Pancreas (tissue), 10 donors: ENCODE measurements around the gene PARP8. TPM values are rescaled to one million over a fixed set of nuclear protein-coding genes. Genes with fewer than 3 reads are reported as not detected.
A peak's percentile ranks its signal among the peaks of the same experiment; 100 is the strongest.
"Not testable (repeated sequence)": the region's sequence is repeated elsewhere in the genome, so short reads cannot be mapped to it uniquely, and the experiment has no call there.

Source experiments
- ATAC-seq, 4 donors: fragments of 200-7000 bp; cut with Tn5 transposase; one replicate each; pipeline versions ENCODE4 v1.8.0 to v1.9.1; 2020; ENCODE audit warnings: mild to moderate bottlenecking in 4 of 4, moderate library complexity in 4 of 4
- DNase-seq, 6 donors: peaks; one replicate each; pipeline ENCODE4 v3.0.0-alpha.2; 2020
- FAIRE-seq: peaks from 2 replicates; lab custom pipeline; 2012; peaks lifted over from hg19 to GRCh38; lab: Jason Lieb, UNC
- H3K27ac ChIP-seq, 4 donors: fragments of 200-600 bp; sonication (generic); 1 replicate in 3 of 4; 2 replicates in 1 of 4; pipeline versions ENCODE4 v1.5.0 to v1.8.0; 2020
- H3K27me3 ChIP-seq, 4 donors: fragments of 200-600 bp; one replicate each; pipeline ENCODE4 v1.8.0; 2021
- H3K36me3 ChIP-seq, 3 donors: fragments of 200-600 bp; sonication (generic) in 1 of 3; one replicate each; pipeline versions ENCODE4 v1.5.0 to v1.8.0; 2020 to 2021
- H3K4me1 ChIP-seq, 3 donors: fragments of 200-600 bp; one replicate each; pipeline ENCODE4 v1.8.0; 2021
- H3K4me3 ChIP-seq, 4 donors: fragments of 200-600 bp; sonication (generic) in 2 of 4; one replicate each; pipeline versions ENCODE4 v1.5.0 to v1.8.0; 2020 to 2021
- H3K9me3 ChIP-seq, 4 donors: fragments of 200-600 bp; one replicate each; pipeline ENCODE4 v1.8.0; 2021
- WGBS, 2 donors: extraction: QIAGEN DNeasy Blood & Tissue Kit; methylation state at CpG; one replicate each; pipeline ENCODE4 v1.1.7; 2013; 5-methylcytosine and 5-hydroxymethylcytosine counted together
- intact Hi-C, 3 donors: fragments of 100-400 bp; cut with DNase I; formaldehyde crosslinking; loops; one replicate each; pipeline versions ENCODE4 v1.11.1 to v1.14.2; 2022
- polyA plus RNA-seq, 2 donors: library from polyadenylated mRNA; stranded (reverse); fragments of 200-250 nt; gene quantifications; one replicate each; pipeline ENCODE4 v1.2.3, GENCODE V29; 2013
- total RNA-seq, 6 donors: library from RNA; stranded (reverse); fragmentation: NEBNext Ultra II Directional in 4 of 6; extraction: Animal tissue kit (Norgen Biotek cat#: 25700) in 4 of 6; gene quantifications; one replicate each; pipeline versions ENCODE4 v1.2.1 to v1.2.4, GENCODE V29; 2021 to 2023
- TF ChIP-seq, protein P1 (sequence below), 4 donors: fragments of 200-600 bp; sonication (generic) in 3 of 4; IDR thresholded peaks; one replicate each; pipeline versions ENCODE4 v1.5.0 to v1.8.0; 2021; ENCODE audit warnings: antibody characterized with exemption in 4 of 4
- donor health status: healthy with polysubstance abuse.
- donor health status: DM: no; HTN: no; CAD: no; lungs with moderate emphysema.
- donor health status: DM: no; HTN: no; CAD: no.
- donor health status: control.
- donor health status: control.
- donor health status: Bipolar disorder and iron deficiency.
- donor health status: DM: yes; HTN: yes; CAD: no.
- donor health status: DM: no; HTN: no; CAD: no.
- donor health status: DM: no; HTN: no; CAD: no.
- donor health status: DM: yes; HTN: yes; CAD: no.

Gene PARP8, protein sequence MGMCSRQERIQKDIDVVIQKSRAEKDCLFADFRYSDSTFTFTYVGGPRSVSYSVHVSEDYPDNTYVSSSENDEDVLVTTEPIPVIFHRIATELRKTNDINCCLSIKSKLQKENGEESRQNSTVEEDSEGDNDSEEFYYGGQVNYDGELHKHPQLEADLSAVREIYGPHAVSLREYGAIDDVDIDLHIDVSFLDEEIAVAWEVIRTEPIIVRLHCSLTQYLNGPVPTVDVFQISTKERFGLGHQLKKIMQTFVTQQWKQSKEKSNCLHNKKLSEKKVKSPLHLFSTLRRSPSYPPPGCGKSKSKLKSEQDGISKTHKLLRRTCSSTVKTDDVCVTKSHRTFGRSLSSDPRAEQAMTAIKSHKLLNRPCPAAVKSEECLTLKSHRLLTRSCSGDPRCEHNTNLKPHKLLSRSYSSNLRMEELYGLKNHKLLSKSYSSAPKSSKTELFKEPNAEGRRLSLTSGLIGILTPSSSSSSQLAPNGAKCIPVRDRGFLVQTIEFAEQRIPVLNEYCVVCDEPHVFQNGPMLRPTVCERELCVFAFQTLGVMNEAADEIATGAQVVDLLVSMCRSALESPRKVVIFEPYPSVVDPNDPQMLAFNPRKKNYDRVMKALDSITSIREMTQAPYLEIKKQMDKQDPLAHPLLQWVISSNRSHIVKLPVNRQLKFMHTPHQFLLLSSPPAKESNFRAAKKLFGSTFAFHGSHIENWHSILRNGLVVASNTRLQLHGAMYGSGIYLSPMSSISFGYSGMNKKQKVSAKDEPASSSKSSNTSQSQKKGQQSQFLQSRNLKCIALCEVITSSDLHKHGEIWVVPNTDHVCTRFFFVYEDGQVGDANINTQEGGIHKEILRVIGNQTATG
- total RNA-seq, result 10 to 100 TPM; 12.6 to 25.0 (median 15.1) TPM
- 1 to 10 TPM; 4.7 to 8.1 TPM for polyA plus RNA-seq

DNA sequence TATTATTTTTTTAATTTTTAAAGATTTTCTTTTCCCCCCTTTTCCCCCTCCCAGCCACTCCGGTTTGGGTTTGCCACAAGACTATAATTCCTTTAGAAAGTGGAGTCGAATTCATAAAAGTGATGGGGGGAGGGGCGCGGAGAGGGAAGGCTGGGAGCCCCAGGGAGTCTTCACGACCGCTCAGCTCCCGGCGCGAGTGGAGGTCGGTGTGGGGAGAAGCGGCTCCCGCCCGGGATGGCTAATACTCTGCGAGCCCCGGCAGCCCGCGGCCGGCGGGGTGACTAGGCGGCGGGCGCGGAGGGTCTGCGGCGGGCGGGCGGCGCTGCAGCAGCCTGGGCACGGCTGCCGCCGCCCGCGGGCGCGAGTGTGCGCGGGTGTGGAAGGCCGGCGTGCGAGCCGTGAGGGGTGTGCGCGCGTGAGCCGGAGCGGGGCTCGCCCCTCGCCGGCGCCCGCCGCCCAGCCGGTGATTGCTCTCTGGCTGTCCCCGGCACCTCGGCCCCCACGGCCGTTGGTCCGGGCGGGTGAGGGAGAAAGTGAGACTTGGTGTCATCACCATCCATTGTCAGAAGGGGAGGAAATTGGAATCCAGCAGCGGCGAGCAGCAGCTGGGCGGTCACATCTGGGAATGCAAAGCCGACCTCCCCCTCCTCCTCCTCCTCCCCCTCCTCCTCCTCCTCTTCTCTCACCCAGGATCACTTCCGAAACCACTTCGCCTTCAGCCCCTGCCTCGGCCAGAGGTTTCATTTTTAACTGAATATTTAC lies at the start of gene PARP8:
PARP8 (plus strand) TSS at position 377 of the 762 bp plus-strand sequence. CDS start 459 bp downstream, outside the sequence.
- Histone ChIP-seq H3K4me1 (peaks cover 5 to 17% (median 8%) of the 10 kb centered on the region in 3 donors), H3K4me3 (peak within 1 kb of the TSS; percentile 54 to 96 (median 68)), H3K27ac (peak within 1 kb of the TSS; percentile 87 to 96 (median 93)), H3K27me3 (no peaks in the 10 kb centered on the region), H3K36me3 (no peaks in the 10 kb centered on the region), H3K9me3 (no peaks in the 10 kb centered on the region)
- DNase-seq (peak; percentile 24 to 77 (median 50)), FAIRE-seq (no peak), ATAC-seq (peak; percentile 54 to 68 (median 60))
- TF ChIP-seq, protein P1, sequence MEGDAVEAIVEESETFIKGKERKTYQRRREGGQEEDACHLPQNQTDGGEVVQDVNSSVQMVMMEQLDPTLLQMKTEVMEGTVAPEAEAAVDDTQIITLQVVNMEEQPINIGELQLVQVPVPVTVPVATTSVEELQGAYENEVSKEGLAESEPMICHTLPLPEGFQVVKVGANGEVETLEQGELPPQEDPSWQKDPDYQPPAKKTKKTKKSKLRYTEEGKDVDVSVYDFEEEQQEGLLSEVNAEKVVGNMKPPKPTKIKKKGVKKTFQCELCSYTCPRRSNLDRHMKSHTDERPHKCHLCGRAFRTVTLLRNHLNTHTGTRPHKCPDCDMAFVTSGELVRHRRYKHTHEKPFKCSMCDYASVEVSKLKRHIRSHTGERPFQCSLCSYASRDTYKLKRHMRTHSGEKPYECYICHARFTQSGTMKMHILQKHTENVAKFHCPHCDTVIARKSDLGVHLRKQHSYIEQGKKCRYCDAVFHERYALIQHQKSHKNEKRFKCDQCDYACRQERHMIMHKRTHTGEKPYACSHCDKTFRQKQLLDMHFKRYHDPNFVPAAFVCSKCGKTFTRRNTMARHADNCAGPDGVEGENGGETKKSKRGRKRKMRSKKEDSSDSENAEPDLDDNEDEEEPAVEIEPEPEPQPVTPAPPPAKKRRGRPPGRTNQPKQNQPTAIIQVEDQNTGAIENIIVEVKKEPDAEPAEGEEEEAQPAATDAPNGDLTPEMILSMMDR (IDR thresholded peaks at IDR 0.05), result no peak
- WGBS, 2 donors, result 0% methylated on average over 47 to 66 of the region's 66 CpGs
- intact Hi-C loops, result no loop called here

DNA sequence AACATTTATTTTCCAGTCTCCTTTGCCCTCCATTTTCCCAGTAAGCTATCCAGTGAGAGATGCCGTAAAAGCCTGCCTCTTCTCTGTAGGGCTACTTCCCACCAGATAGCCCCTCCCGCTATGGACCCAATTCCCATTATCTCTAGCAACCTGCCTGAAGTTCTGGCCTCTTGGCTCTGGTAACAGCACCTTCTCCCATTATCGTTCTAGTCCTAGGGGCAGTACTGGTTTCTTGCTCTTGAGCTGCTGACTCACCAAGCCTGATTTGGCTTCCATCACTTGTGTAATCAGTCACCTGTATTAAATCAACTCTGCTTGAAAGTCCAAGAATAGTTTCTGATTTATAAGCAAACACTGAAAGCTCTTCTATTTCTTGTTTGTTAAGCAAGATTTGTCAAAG lies 42.8 kb upstream of the PARP8 start:
- peak in 1 of 4 donors; percentile 55 for ATAC-seq
- Histone ChIP-seq H3K9me3 (no peaks in the 10 kb centered on the region), H3K4me1 (no peaks in the 10 kb centered on the region), H3K36me3 (no peaks in the 10 kb centered on the region), H3K27ac (no peak overlapping the region), H3K27me3 (no peaks in the 10 kb centered on the region), H3K4me3 (no peak overlapping the region)
- WGBS, 2 donors, result 51 to 55% methylated on average over 3 of the region's 3 CpGs
- FAIRE-seq, result no peak
- DNase-seq, result peak in 1 of 6 donors; percentile 12
- intact Hi-C loops, result no loop called here
- TF ChIP-seq, protein P1 (IDR thresholded peaks at IDR 0.05), result no peak

DNA sequence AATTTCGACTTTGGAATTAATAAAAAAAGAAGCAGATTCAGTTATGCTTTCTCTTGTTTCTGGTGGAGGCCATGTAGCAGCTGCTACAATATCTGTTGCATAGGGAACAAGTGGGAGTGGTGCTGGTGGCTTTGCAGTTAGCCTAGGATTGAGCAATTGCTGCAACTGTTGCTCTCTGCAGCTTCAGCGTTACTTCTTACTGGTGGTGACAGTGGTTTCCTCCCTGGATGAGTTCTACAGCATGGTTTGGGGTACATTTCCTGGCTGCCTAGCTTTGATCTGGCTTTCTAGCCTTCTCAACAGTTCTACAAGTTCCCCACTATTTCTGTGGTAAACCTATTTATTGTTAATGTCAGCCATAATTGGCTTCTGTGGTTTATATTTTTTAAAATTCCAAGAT lies 31.6 kb upstream of the PARP8 start:
- FAIRE-seq, H3K36me3 ChIP-seq, H3K27me3 ChIP-seq, H3K9me3 ChIP-seq, H3K4me3 ChIP-seq, H3K27ac ChIP-seq, ATAC-seq, H3K4me1 ChIP-seq, DNase-seq, intact Hi-C loops: not testable (repeated sequence)
- WGBS, 2 donors, result 59 to 65% methylated on average over 2 of the region's 2 CpGs

DNA sequence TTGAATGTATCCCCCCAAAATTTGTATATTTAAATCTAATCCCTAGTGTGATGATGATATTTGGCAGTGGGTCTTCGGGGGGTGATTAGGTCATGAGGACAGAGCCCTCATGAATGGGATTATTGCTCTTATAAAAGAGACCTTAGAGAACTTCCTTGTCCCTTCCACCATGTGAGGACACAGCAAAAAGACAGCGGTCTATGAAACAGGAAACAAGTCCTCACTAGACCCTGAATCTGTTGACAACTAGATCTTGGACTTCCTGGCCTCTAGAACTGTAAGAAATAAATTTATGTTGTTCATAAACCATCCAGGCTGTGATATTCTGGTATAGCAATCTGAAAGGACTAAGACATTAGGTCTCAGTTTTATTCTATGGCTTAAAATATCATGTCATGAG lies 28.9 kb upstream of the PARP8 start:
- H3K9me3 ChIP-seq, H3K4me1 ChIP-seq, FAIRE-seq, H3K27ac ChIP-seq, ATAC-seq, H3K36me3 ChIP-seq, DNase-seq, intact Hi-C loops, H3K27me3 ChIP-seq, H3K4me3 ChIP-seq: not testable (repeated sequence)
- 66 to 71% methylated on average over 2 of the region's 2 CpGs for WGBS, 2 donors

DNA sequence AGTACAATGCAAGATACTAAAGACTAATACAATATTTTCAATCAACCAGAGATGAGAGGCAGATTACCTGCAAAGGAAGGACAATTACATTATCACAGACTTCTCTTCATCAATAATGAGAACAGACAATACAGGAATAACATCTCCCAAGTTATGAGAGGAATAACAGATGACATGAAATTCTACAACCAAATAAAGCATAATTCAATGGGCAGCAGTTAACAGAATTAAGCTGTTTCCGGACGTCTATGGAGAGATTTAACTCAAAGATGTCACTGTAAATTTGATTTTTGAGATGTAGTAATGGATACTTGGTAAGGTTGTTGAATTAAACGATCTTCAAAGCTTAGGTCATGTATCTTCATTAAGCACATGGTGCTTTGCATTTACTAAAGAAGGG lies 19.8 kb upstream of the PARP8 start:
- no peak for DNase-seq
- WGBS, 2 donors, result 71 to 74% methylated on average over 3 of the region's 3 CpGs
- no peaks in the 10 kb centered on the region for H3K9me3 ChIP-seq
- no peaks in the 10 kb centered on the region for H3K4me1 ChIP-seq
- no peak overlapping the region for H3K27ac ChIP-seq
- TF ChIP-seq, protein P1 (IDR thresholded peaks at IDR 0.05), result no peak
- intact Hi-C loops, result no loop called here
- no peak overlapping the region for H3K4me3 ChIP-seq
- no peaks in the 10 kb centered on the region for H3K27me3 ChIP-seq
- FAIRE-seq, result no peak
- no peaks in the 10 kb centered on the region for H3K36me3 ChIP-seq
- no peak for ATAC-seq
